BJ (cell line): ENCODE data around the gene FSCN2. TPM values are rescaled to one million over a fixed set of nuclear protein-coding genes. Genes with fewer than 3 reads are reported as not detected.

Experiments
- CTCF ChIA-PET: fragments of 350-600 bp; formaldehyde crosslinking; extraction: SDS; loops from one replicate; lab custom pipeline; 2021; ENCODE audit warnings: antibody characterized with exemption, inconsistent platforms; lab: Yijun Ruan, JAX
- POLR2A ChIA-PET: fragments of 300-600 bp; sonication (Branson Sonifier 250); formaldehyde crosslinking; extraction: SDS; loops from one replicate; lab custom pipeline; 2021; ENCODE audit warnings: antibody characterized with exemption; lab: Charles Lee
- DNase-seq: peaks from one replicate; pipeline ENCODE4 v3.0.0-alpha.2; 2011; ENCODE audit warnings: low read depth
- H3K27me3 ChIP-seq: 2 replicates; pipeline ENCODE4 v1.6.0; 2011; ENCODE audit warnings: low read length; ENCODE audit not compliant: control insufficient read depth, insufficient read depth
- H3K36me3 ChIP-seq: 2 replicates; pipeline ENCODE4 v1.5.1; 2011; ENCODE audit warnings: low read length; ENCODE audit not compliant: control insufficient read depth, insufficient read depth
- H3K4me3 ChIP-seq: 2 replicates; pipeline ENCODE4 v1.5.1; 2011; ENCODE audit warnings: low read depth, mild to moderate bottlenecking, control low read depth, low read length
- CTCF ChIP-seq: IDR thresholded peaks from 2 replicates; pipeline ENCODE4 v1.5.1; 2011; ENCODE audit warnings: low read depth, mild to moderate bottlenecking, control low read depth, inconsistent platforms, low read length, moderate library complexity; ENCODE audit not compliant: insufficient read depth
- polyA plus RNA-seq: library from polyadenylated mRNA; depleted of rRNA; stranded (reverse); fragments of >200 nt; gene quantifications from 2 replicates; pipeline ENCODE4 v1.2.3, GENCODE V29; 2011

FSCN2 gene
- polyA plus RNA-seq, 1 experiment: 1.3 TPM

GRCh38 chr17:81536299-81537290 lies 8.4 kb downstream of the FSCN2 start:
- Histone ChIP-seq H3K36me3 (peaks cover 12% of the 10 kb centered on the region), H3K27me3 (peaks cover 2% of the 10 kb centered on the region; the same call in 1 of the 2 replicates), H3K4me3 (no peak overlapping the region)
- no peak for TF ChIP-seq CTCF
- POLR2A ChIA-PET: no interaction called here
- no peak for DNase-seq
- CTCF ChIA-PET: interaction anchor here (1.1 to 3.1 kb wide), 4 partner anchors 15 to 284 kb away, joined by 3 to 12 read pairs (median 4); no protein-coding TSS in a partner anchor

GRCh38 chr17:81537343-81537855 lies 9.2 kb downstream of the FSCN2 start:
- ChIA-PET CTCF (interaction anchor here (1.1 to 3.1 kb wide), 3 partner anchors 14 to 64 kb away, joined by 3 to 12 read pairs (median 6); no protein-coding TSS in a partner anchor), POLR2A (no interaction called here)
- peaks cover 2% of the 10 kb centered on the region; the same call in 1 of the 2 replicates for H3K27me3 ChIP-seq
- H3K36me3 ChIP-seq: peaks cover 15% of the 10 kb centered on the region
- TF ChIP-seq CTCF: peak; percentile 60
- no peak overlapping the region for H3K4me3 ChIP-seq
- DNase-seq: no peak

- ChIA-PET CTCF (interaction anchor here (1.1 to 3.1 kb wide), 3 partner anchors 13 to 63 kb away, joined by 3 to 12 read pairs (median 6); no protein-coding TSS in a partner anchor), POLR2A (no interaction called here)
- DNase-seq: no peak
- Histone ChIP-seq H3K27me3 (peaks cover 2% of the 10 kb centered on the region; the same call in 1 of the 2 replicates), H3K36me3 (peaks cover 17% of the 10 kb centered on the region), H3K4me3 (no peak overlapping the region)
- no peak for TF ChIP-seq CTCF
Measured at GRCh38 chr17:81537856-81538555, 9.8 kb downstream of the FSCN2 start.

GRCh38 chr17:81538651-81539570 lies 10.7 kb downstream of the FSCN2 start:
- ChIA-PET CTCF (interaction anchor here (1.7 to 3.1 kb wide), 2 partner anchors 12 to 62 kb away, joined by 6 to 12 read pairs; no protein-coding TSS in a partner anchor), POLR2A (no interaction called here)
- DNase-seq: no peak
- peaks cover 2% of the 10 kb centered on the region; the same call in 1 of the 2 replicates for H3K27me3 ChIP-seq
- H3K4me3 ChIP-seq: no peak overlapping the region
- no peak for TF ChIP-seq CTCF
- peaks cover 25% of the 10 kb centered on the region for H3K36me3 ChIP-seq
